GM10266 (cell line): ENCODE data around the gene SLC27A1.
A peak's percentile ranks its signal among the peaks of the same experiment; 100 is the strongest.

Source experiments
- DNase-seq: peaks from one replicate; pipeline ENCODE4 v3.0.0; 2012; ENCODE audit errors: extremely low spot score
- CTCF ChIP-seq: IDR thresholded peaks from 2 replicates; pipeline ENCODE4 v1.5.1; 2012; ENCODE audit warnings: mild to moderate bottlenecking, low read depth; ENCODE audit not compliant: control insufficient read depth, insufficient read depth; ENCODE audit errors: missing control alignments

The SLC27A1 gene

DNA sequence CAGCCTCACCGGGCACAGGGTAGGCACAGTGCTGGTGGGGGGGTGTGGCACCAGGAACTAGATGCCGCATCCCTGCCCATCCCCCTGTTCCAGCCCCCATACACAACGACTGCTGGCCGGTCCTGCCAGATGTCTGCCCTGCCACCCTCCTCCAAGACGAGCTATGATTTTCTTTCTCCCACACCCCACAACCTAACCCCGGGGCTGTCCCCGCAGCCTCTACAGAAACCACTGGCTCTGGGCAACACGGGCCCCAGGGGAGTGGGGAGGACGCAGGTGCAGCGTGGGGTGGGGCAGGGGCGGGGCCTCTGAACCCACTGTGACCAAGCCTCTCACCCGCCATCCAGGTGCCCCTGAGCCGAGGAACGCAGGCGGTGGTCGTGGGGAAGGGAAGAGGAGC lies 56.6 kb downstream of the SLC27A1 start:
- DNase-seq = peak; percentile 64
- TF ChIP-seq CTCF = no peak

DNA sequence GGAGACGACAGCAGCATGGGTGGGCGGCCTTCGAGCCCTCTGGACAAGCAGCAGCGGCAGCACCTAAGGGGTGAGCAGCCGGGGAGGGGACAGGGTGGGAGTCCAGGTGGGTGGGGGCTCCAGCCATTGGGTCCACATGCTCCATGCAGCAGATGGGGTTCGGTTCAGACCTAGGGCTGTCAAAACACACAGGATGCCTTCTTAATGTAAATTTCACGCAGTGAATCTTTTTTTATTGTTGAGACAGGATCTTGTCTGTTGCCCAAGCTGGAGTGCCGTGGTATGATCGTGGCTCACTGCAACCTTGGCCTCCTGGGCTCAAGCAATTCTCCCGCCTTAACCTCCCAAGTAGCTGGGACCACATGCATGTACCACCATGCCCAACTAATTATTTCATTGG lies 57.0 kb downstream of the SLC27A1 start:
- no peak for TF ChIP-seq CTCF
- no peak for DNase-seq

DNA sequence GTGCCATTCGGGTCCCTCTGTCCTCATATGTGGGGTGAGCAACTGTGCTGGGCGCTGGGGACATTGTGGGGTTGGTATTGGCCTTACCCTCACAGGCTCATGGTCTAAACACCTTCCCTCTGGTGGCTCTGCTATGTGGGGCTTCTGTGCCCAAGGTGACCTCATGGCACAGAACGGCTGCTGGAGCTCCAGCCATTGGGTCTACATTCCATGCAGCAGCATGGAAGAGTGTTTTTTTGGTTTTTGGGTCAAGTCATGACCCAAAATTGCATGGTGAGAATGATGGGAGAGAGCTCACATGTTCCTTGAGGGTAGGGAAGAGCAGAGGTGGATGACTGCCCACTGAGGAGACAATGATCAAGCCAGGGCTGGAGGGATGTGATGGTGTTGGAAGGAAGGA lies 58.3 kb downstream of the SLC27A1 start:
- TF ChIP-seq CTCF = no peak
- no peak for DNase-seq

DNA sequence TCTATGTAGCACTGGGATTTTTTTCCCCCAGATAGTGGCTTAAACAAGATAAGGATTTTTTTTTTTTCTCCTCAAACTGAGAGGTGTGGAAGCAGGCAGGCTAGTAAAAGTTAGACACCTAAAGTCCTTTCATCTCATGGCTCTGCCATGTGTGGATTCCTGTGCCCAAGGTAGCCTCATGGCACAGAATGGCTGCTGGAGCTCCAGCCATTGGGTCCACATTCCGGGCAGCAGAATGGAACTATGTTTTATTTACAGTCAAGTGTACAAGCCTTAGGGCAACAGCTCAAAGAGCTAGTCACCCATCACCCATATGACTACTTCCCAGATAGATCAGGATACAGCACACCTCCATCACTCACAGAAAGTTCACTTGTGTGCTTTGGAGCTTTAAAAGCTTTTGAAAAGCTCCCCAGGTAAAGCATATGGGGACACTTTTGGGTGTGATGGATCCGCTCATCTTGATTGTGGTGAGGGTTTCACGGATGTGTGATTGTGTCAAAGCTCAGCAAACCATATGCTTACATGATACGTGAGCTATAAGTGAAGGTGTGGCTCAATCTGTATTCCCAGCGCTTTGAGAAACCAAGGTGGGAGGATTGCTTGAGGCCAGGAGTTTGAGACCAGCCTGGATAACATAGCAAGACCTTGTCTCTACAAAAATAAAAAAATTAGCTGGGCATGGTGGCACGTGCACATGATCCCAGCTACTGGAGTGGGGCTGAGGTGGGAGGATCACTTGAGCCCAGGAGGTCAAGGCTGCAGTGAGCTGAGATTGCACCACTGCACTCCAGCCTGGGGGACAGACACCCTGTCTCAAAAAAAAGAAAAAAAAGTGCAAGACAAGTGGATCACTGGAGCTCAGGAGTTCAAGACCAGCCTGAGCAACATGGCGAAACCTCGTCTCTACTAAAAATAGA lies 59.2 kb downstream of the SLC27A1 start:
- TF ChIP-seq CTCF = no peak
- no peak for DNase-seq

GRCh38 chr19:17530586-17530985 lies 60.3 kb downstream of the SLC27A1 start:
- no peak for TF ChIP-seq CTCF
- DNase-seq = no peak

DNA sequence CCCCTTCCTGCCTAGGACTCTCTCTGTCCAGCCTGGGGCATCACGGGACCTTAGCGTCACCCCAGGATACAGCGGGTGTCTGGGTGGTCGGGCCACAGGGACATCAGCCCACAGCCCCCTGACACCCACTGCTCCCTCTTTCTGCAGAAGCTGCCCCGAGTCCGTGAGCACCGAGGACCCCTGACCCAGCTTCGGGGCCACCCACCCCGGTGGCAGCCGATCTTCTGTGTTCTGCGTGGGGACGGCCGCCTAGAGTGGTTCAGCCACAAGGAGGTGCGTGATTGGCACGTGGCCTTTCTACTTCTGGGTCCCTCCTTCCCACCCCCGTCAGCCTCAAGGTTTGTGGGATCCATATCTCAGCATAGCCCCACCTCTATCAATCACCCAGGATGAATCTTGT lies 61.8 kb downstream of the SLC27A1 start:
- TF ChIP-seq CTCF = no peak

GRCh38 chr19:17532557-17532956 lies 62.2 kb downstream of the SLC27A1 start:
- no peak for DNase-seq
- no peak for TF ChIP-seq CTCF

More for the DNA sequence above, 61.8 kb downstream of the SLC27A1 start:
- DNase-seq = no peak
